ENCODE results near the gene DCTN2. TPM values are rescaled to one million over a fixed set of nuclear protein-coding genes. Genes with fewer than 3 reads are reported as not detected.

The DCTN2 gene
- total RNA-seq, 1 experiment from 2014 or later = 129 TPM

GRCh38 chr12:57586832-57587429, 39.9 kb upstream of the DCTN2 start:
- H3K27me3 ChIP-seq (replicated peaks; ENCODE audit: insufficient read depth, low read depth, low read length, poor library complexity) = peaks cover 4% of the 10 kb centered on the region
- DNase-seq (ENCODE audit: low spot score) = no peak
- no peak for TF ChIP-seq CTCF (conservative IDR thresholded peaks at IDR 0.05; ENCODE audit: low read depth, low read length)
- no peak for TF ChIP-seq EZH2 (IDR thresholded peaks at IDR 0.05; ENCODE audit: borderline replicate concordance, low read depth, low read length, poor library complexity, severe bottlenecking)
- intact Hi-C loops (cut with micrococcal nuclease; ENCODE audit: unreplicated experiment) = no loop called here
- BruUV-seq (replicated peaks) = no TSS peak
- POLR2A ChIA-PET (ENCODE audit: low non-redundant PET) = no interaction called here
- CTCF ChIA-PET = no interaction called here
- H3K36me3 ChIP-seq (ENCODE audit: insufficient read depth, low read length, poor library complexity, severe bottlenecking) = no peaks in the 10 kb centered on the region
- no peak overlapping the region for H3K27ac ChIP-seq (ENCODE audit: low read depth, low read length, poor library complexity, severe bottlenecking)
- H3K4me1 ChIP-seq (ENCODE audit: insufficient read depth, low read length, poor library complexity, severe bottlenecking) = peaks cover 5% of the 10 kb centered on the region
- H3K9me3 ChIP-seq (ENCODE audit: low read depth, low read length, poor library complexity, severe bottlenecking) = no peaks in the 10 kb centered on the region
- no peak overlapping the region for H3K4me3 ChIP-seq (ENCODE audit: low read depth, low read length, poor library complexity, severe bottlenecking)

GRCh38 chr12:57586128-57586527, 39.1 kb upstream of the DCTN2 start:
- TF ChIP-seq CTCF (conservative IDR thresholded peaks at IDR 0.05; ENCODE audit: low read depth, low read length) (no peak), EZH2 (IDR thresholded peaks at IDR 0.05; ENCODE audit: borderline replicate concordance, low read depth, low read length, poor library complexity, severe bottlenecking) (no peak)
- Histone ChIP-seq H3K4me3 (ENCODE audit: low read depth, low read length, poor library complexity, severe bottlenecking) (no peak overlapping the region), H3K27ac (ENCODE audit: low read depth, low read length, poor library complexity, severe bottlenecking) (no peak overlapping the region), H3K4me1 (ENCODE audit: insufficient read depth, low read length, poor library complexity, severe bottlenecking) (peaks cover 4% of the 10 kb centered on the region), H3K9me3 (ENCODE audit: low read depth, low read length, poor library complexity, severe bottlenecking) (no peaks in the 10 kb centered on the region), H3K36me3 (ENCODE audit: insufficient read depth, low read length, poor library complexity, severe bottlenecking) (no peaks in the 10 kb centered on the region), H3K27me3 (replicated peaks; ENCODE audit: insufficient read depth, low read depth, low read length, poor library complexity) (peaks cover 4% of the 10 kb centered on the region)
- intact Hi-C loops (cut with micrococcal nuclease; ENCODE audit: unreplicated experiment) = no loop called here
- DNase-seq (ENCODE audit: low spot score) = no peak
- ChIA-PET CTCF (interaction anchor here (0.6 kb wide), 1 partner anchor 37 kb away, joined by 9 read pairs; no protein-coding TSS in a partner anchor), POLR2A (ENCODE audit: low non-redundant PET) (no interaction called here)
- BruUV-seq (replicated peaks) = no TSS peak

GRCh38 chr12:57585156-57585555, 38.2 kb upstream of the DCTN2 start:
- H3K36me3 ChIP-seq (ENCODE audit: insufficient read depth, low read length, poor library complexity, severe bottlenecking) = no peaks in the 10 kb centered on the region
- no TSS peak for BruUV-seq (replicated peaks)
- no peak overlapping the region for H3K27ac ChIP-seq (ENCODE audit: low read depth, low read length, poor library complexity, severe bottlenecking)
- no peaks in the 10 kb centered on the region for H3K4me1 ChIP-seq (ENCODE audit: insufficient read depth, low read length, poor library complexity, severe bottlenecking)
- ChIA-PET CTCF (interaction anchor here (0.6 to 1.2 kb wide), 4 partner anchors 17 to 1077 kb away, joined by 3 to 4 read pairs (median 4); no protein-coding TSS in a partner anchor), POLR2A (ENCODE audit: low non-redundant PET) (interaction anchor here (0.5 kb wide), 1 partner anchor 17 kb away, joined by 6 read pairs; no protein-coding TSS in a partner anchor)
- TF ChIP-seq EZH2 (IDR thresholded peaks at IDR 0.05; ENCODE audit: borderline replicate concordance, low read depth, low read length, poor library complexity, severe bottlenecking) = no peak
- TF ChIP-seq CTCF (conservative IDR thresholded peaks at IDR 0.05; ENCODE audit: low read depth, low read length) = no peak
- DNase-seq (ENCODE audit: low spot score) = no peak
- intact Hi-C loops (cut with micrococcal nuclease; ENCODE audit: unreplicated experiment) = no loop called here
- peaks cover 4% of the 10 kb centered on the region for H3K27me3 ChIP-seq (replicated peaks; ENCODE audit: insufficient read depth, low read depth, low read length, poor library complexity)
- no peak overlapping the region for H3K4me3 ChIP-seq (ENCODE audit: low read depth, low read length, poor library complexity, severe bottlenecking)
- H3K9me3 ChIP-seq (ENCODE audit: low read depth, low read length, poor library complexity, severe bottlenecking) = no peaks in the 10 kb centered on the region

Data from A673 (cell line).